ENCODE data around the gene SEPSECS.

DNA sequence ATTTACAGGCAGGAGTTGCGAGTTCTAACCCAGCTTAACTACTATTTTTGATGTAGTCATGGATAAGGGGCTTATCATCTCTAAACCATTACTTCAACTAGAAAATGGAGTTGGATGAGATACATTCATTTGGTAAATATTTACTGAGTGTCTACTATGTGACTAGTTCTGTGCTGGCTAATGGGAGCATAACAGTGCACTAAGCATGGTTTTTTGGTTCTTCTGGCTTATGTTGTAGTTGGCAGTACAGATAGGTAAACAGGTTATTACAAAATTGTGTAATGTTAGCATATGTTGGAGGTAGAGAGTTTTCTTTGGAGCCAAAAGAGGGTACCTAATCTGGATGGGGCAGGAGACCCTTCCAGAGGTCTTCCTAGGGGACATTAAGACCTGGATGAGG lies 47.7 kb upstream of the SEPSECS start:
- TF ChIP-seq EP300 (conservative IDR thresholded peaks at IDR 0.05; ENCODE audit: poor library complexity, severe bottlenecking) (no peak), POLR2AphosphoS5 (IDR thresholded peaks at IDR 0.05) (no peak), EZH2 (IDR thresholded peaks at IDR 0.05; ENCODE audit: borderline replicate concordance, insufficient read depth, low read length, poor library complexity, severe bottlenecking) (no peak), SMC3 (conservative IDR thresholded peaks at IDR 0.05; ENCODE audit: poor library complexity) (no peak)
- TF ChIP-seq, protein P1, sequence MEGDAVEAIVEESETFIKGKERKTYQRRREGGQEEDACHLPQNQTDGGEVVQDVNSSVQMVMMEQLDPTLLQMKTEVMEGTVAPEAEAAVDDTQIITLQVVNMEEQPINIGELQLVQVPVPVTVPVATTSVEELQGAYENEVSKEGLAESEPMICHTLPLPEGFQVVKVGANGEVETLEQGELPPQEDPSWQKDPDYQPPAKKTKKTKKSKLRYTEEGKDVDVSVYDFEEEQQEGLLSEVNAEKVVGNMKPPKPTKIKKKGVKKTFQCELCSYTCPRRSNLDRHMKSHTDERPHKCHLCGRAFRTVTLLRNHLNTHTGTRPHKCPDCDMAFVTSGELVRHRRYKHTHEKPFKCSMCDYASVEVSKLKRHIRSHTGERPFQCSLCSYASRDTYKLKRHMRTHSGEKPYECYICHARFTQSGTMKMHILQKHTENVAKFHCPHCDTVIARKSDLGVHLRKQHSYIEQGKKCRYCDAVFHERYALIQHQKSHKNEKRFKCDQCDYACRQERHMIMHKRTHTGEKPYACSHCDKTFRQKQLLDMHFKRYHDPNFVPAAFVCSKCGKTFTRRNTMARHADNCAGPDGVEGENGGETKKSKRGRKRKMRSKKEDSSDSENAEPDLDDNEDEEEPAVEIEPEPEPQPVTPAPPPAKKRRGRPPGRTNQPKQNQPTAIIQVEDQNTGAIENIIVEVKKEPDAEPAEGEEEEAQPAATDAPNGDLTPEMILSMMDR (IDR thresholded peaks at IDR 0.05; ENCODE audit: poor library complexity, severe bottlenecking) = no peak
